HFF-Myc (cell line): ENCODE data around the gene FKBP1B.

ENCODE experiments used
- DNase-seq: peaks from one replicate; pipeline ENCODE4 v3.0.0-alpha.2; 2011; ENCODE audit warnings: low read depth; ENCODE audit errors: extremely low read depth
- H3K4me3 ChIP-seq: replicated peaks from 2 replicates; pipeline ENCODE4 v1.5.1; 2011; ENCODE audit warnings: low read depth, mild to moderate bottlenecking, control low read depth, low read length
- CTCF ChIP-seq: IDR thresholded peaks from 2 replicates; pipeline ENCODE4 v1.5.1; 2012; ENCODE audit warnings: mild to moderate bottlenecking, low read depth, low read length, control low read depth; ENCODE audit errors: missing control alignments

The FKBP1B gene

DNA sequence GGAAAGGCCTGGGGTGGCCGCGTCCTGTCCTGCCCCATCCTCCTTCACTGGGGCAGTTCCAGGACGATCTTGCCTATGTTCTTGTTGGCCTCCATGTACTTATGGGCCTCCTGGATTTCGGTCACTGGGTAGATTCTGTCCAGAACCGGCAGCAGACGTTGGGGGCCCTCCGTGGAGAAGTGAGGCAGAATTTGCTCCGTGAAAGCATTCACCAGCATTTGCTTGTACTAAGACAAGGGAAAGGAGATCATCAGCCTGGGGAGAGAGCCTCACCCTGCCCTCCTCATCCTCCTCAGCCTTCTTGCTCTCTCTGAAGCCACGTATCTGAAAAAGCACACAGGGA lies 28.0 kb downstream of the FKBP1B start:
- DNase-seq: no peak

DNA sequence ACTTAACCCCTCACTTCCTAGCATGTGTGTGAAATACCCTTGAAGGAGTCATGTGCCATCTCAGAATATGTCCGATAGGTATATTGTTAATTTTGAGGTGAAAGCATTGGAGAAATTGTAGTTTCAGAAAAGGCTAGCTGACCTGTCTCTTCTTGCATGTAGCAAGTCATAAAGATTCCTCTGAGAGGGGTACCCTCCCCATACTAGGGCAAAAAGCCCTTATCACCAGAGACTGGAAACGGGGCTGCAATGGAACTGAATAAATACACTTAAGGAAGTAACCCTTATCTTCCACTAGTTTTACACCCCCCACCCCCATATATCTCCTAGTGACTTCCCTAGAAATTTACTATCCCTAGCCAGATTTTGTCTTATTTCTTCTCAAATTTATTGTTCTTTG lies 28.3 kb downstream of the FKBP1B start:
- TF ChIP-seq CTCF: no peak
- DNase-seq: no peak
- H3K4me3 ChIP-seq: peak overlapping the region; percentile 90

More for the DNA sequence above, 28.0 kb downstream of the FKBP1B start:
- H3K4me3 ChIP-seq: peak overlapping the region; percentile 90
- no peak for TF ChIP-seq CTCF

GRCh38 chr2:24080701-24081100 lies 31.2 kb downstream of the FKBP1B start:
- no peak for TF ChIP-seq CTCF
- no peak for DNase-seq
- no peak overlapping the region for H3K4me3 ChIP-seq

DNA sequence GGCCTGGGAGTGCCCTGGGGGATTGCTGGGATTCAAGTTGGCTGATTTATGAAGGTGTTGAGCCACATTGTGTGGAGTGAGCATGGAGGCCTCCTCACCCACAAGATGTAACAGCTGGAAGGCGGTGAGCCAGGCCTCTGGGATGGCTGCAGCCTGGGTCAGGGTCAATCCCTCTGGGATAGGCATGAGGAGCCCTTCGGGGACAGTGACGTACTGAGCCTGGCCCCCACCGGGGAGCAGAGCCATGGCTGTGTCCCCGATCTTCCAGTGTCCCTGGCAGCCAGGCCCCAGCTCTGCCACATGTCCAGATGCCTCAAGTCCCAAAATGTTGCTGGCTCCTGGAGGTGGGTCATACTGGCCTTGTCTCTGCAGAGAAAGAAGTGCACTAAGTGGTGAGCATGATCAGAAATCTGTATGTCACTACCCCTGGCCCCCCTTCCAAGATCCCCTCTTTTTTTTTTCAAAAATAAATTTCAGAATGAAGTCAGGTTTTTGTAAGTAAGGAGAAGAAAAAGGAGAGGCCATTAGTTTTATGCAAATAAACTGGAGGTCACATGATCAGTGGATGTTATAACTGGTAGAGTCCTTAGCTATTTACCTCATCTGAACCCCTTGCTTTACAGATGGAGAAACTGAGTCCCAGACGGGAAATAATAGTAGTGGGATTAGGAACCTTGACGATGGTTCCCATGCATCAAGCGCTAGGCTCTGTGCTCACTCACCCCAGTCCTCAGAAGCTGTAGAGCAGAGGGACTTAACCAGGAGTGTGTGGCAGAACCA lies 33.4 kb downstream of the FKBP1B start:
- peak overlapping the region; percentile 73 for H3K4me3 ChIP-seq
- no peak for TF ChIP-seq CTCF
- DNase-seq: no peak

GRCh38 chr2:24083567-24084385 lies 34.2 kb downstream of the FKBP1B start:
- peak overlapping the region; percentile 73 for H3K4me3 ChIP-seq
- peak; percentile 64 for DNase-seq
- TF ChIP-seq CTCF: no peak

- peak; percentile 89 for TF ChIP-seq CTCF
- H3K4me3 ChIP-seq: peak within 1 kb of the TSS; percentile 73
- DNase-seq: peak; percentile 66
Measured at GRCh38 chr2:24084386-24085199, 35.1 kb downstream of the FKBP1B start, which contains the start of gene TP53I3. TSS of gene TP53I3 (minus strand) at chr2:24084834. CDS start at chr2:24084326, 508 bp downstream.
